Esophagus muscularis mucosa (tissue), 4 donors: ENCODE data around the gene MTUS2. TPM values are rescaled to one million over a fixed set of nuclear protein-coding genes. Genes with fewer than 3 reads are reported as not detected.

Experiments used
- DNase-seq: peaks from one replicate; pipeline ENCODE4 v3.0.0-alpha.2; 2017; ENCODE audit errors: extremely low spot score
- H3K27ac ChIP-seq, 4 donors: fragments of 200-600 bp; sonication (generic); replicated peaks in 1 of 4; 1 replicate in 3 of 4; 2 replicates in 1 of 4; pipeline ENCODE4 v1.5.1; 2016 to 2019; ENCODE audit warnings: mild to moderate bottlenecking in 1 of 4
- H3K27me3 ChIP-seq, 4 donors: fragments of 200-600 bp; sonication (generic); one replicate each; pipeline versions ENCODE4 v1.5.1 to v1.6.0; 2016 to 2019
- H3K36me3 ChIP-seq, 4 donors: fragments of 200-600 bp; sonication (generic); one replicate each; pipeline ENCODE4 v1.5.1; 2016 to 2019
- H3K4me1 ChIP-seq, 4 donors: fragments of 200-600 bp; sonication (generic); one replicate each; pipeline ENCODE4 v1.5.1; 2016 to 2019
- H3K4me3 ChIP-seq, 4 donors: fragments of 200-600 bp; sonication (generic); 1 replicate in 2 of 4; 2 replicates in 2 of 4; pipeline ENCODE4 v1.5.1; 2016 to 2019; ENCODE audit warnings: mild to moderate bottlenecking in 4 of 4, moderate library complexity in 1 of 4
- H3K9me3 ChIP-seq, 4 donors: fragments of 200-600 bp; sonication (generic); 1 replicate in 3 of 4; 2 replicates in 1 of 4; pipeline ENCODE4 v1.5.1; 2016 to 2019
- CTCF ChIP-seq, 3 experiments: fragments of 200-600 bp in 2 of 3; fragments of 450-650 bp in 1 of 3; sonication (generic) in 2 of 3; IDR thresholded peaks; one replicate each; pipeline ENCODE4 v1.5.1; 2017 to 2019; ENCODE audit warnings: antibody characterized with exemption in 3 of 3, mild to moderate bottlenecking in 2 of 3, moderate library complexity in 1 of 3
- EP300 ChIP-seq: sonication (generic); formaldehyde crosslinking; IDR thresholded peaks from one replicate; pipeline ENCODE4 v1.6.1; 2017; ENCODE audit warnings: antibody characterized with exemption
- POLR2A ChIP-seq: fragments of 450-650 bp; IDR thresholded peaks from one replicate; pipeline ENCODE4 v1.6.1; 2017; ENCODE audit warnings: antibody characterized with exemption, moderate library complexity, mild to moderate bottlenecking, low read depth
- POLR2AphosphoS5 ChIP-seq, 2 donors: sonication (generic); formaldehyde crosslinking; IDR thresholded peaks; one replicate each; pipeline ENCODE4 v1.6.1; 2017; ENCODE audit warnings: antibody characterized with exemption in 2 of 2
- WGBS: methylation state at CpG from one replicate; pipeline ENCODE4 v1.1.5; 2018; 5-methylcytosine and 5-hydroxymethylcytosine counted together
- intact Hi-C: fragments of 100-400 bp; cut with DNase I; formaldehyde crosslinking; loops from one replicate; pipeline ENCODE4 v1.15.1; 2023
- total RNA-seq, 4 donors: library from RNA; depleted of rRNA; stranded (reverse); fragments of >200 nt; gene quantifications; one replicate each; pipeline versions ENCODE4 v1.1.0 to v1.2.1, GENCODE V29; 2016

MTUS2 gene
- total RNA-seq, 4 donors from 2014 or later = 7.1 to 46.2 (median 12.8) TPM

DNA sequence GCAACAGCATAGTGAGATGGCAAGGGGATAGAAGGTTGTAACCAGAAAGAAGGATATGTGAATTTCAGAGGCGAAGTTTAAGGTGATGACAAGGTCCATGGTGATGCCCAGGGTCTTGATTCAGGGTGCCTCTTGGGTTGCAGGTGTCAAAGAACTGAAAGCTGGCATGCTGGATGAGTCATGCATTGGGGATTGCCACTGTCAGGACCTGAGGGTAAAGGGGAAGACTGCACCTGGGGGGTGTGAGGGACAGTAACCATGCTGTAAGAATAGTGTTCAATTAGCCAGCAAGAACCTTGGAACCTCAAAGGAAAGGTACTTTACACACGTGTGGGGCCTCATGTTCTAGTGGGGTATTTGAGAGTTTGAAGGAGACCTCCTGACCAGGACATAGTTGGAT lies 495.7 kb downstream of the MTUS2 start:
- TF ChIP-seq CTCF (IDR thresholded peaks at IDR 0.05) (no peak), POLR2AphosphoS5 (IDR thresholded peaks at IDR 0.05) (no peak), POLR2A (no peak), EP300 (no peak)
- H3K4me3 ChIP-seq = no peak overlapping the region
- H3K4me1 ChIP-seq = no peaks in the 10 kb centered on the region
- 76% methylated on average over 2 of the region's 2 CpGs for WGBS
- intact Hi-C loops = no loop called here
- H3K27me3 ChIP-seq = no peaks in the 10 kb centered on the region
- H3K27ac ChIP-seq = no peak overlapping the region
- H3K9me3 ChIP-seq = no peaks in the 10 kb centered on the region
- DNase-seq = no peak
- no peaks in the 10 kb centered on the region for H3K36me3 ChIP-seq

- no peaks in the 10 kb centered on the region for H3K9me3 ChIP-seq
- no peak for TF ChIP-seq POLR2AphosphoS5 (IDR thresholded peaks at IDR 0.05)
- TF ChIP-seq CTCF (IDR thresholded peaks at IDR 0.05) = no peak
- no peak for TF ChIP-seq EP300
- no peak for TF ChIP-seq POLR2A
- no peaks in the 10 kb centered on the region for H3K36me3 ChIP-seq
- no peak overlapping the region for H3K27ac ChIP-seq
- intact Hi-C loops = no loop called here
- no peaks in the 10 kb centered on the region for H3K27me3 ChIP-seq
- WGBS = 77% methylated on average over 5 of the region's 5 CpGs
- H3K4me3 ChIP-seq = no peak overlapping the region
- no peak for DNase-seq
- no peaks in the 10 kb centered on the region for H3K4me1 ChIP-seq
These were observed 497.7 kb downstream of the MTUS2 start for GRCh38 chr13:29317828-29318227.

DNA sequence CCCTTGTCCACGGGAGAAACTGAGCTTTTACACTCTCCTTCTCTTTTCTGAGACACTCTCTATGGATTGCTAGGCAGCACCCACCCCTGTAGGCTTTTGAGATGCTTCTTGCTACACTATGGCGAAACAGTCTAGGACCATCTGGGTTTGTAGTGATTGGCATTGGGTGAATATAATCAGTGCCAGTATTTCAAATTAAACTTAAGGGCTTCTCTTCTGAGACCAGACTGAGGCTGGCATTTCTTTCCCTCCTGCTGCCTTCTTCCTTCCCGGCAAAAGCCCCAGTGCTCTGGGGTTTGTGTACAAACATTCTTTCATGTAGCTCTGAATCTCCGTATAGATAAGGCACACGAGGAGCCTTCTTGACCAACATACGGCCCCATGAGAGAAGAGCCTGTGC lies 498.6 kb downstream of the MTUS2 start:
- TF ChIP-seq POLR2A (no peak), CTCF (IDR thresholded peaks at IDR 0.05) (no peak), POLR2AphosphoS5 (IDR thresholded peaks at IDR 0.05) (no peak), EP300 (no peak)
- Histone ChIP-seq H3K4me3 (no peak overlapping the region), H3K27ac (no peak overlapping the region)

GRCh38 chr13:29319451-29319850 lies 499.3 kb downstream of the MTUS2 start:
- H3K36me3 ChIP-seq = no peaks in the 10 kb centered on the region
- DNase-seq = no peak
- no peaks in the 10 kb centered on the region for H3K27me3 ChIP-seq
- H3K27ac ChIP-seq = no peak overlapping the region
- TF ChIP-seq POLR2AphosphoS5 (IDR thresholded peaks at IDR 0.05) (no peak), POLR2A (no peak), CTCF (IDR thresholded peaks at IDR 0.05) (no peak), EP300 (no peak)
- no peaks in the 10 kb centered on the region for H3K4me1 ChIP-seq
- no peaks in the 10 kb centered on the region for H3K9me3 ChIP-seq
- intact Hi-C loops = no loop called here
- WGBS = 87% methylated on average over 9 of the region's 9 CpGs
- no peak overlapping the region for H3K4me3 ChIP-seq

More for the DNA sequence above, 498.6 kb downstream of the MTUS2 start:
- H3K9me3 ChIP-seq = no peaks in the 10 kb centered on the region
- intact Hi-C loops = no loop called here
- 71% methylated on average over 6 of the region's 6 CpGs for WGBS
- H3K4me1 ChIP-seq = no peaks in the 10 kb centered on the region
- no peak for DNase-seq
- no peaks in the 10 kb centered on the region for H3K27me3 ChIP-seq
- no peaks in the 10 kb centered on the region for H3K36me3 ChIP-seq

- no peaks in the 10 kb centered on the region for H3K27me3 ChIP-seq
- TF ChIP-seq EP300 = no peak
- TF ChIP-seq POLR2AphosphoS5 (IDR thresholded peaks at IDR 0.05) = no peak
- TF ChIP-seq CTCF (IDR thresholded peaks at IDR 0.05) = no peak
- no peak for TF ChIP-seq POLR2A
- WGBS = 84% methylated on average over 7 of the region's 9 CpGs
- no peaks in the 10 kb centered on the region for H3K36me3 ChIP-seq
- H3K27ac ChIP-seq = no peak overlapping the region
- no peaks in the 10 kb centered on the region for H3K9me3 ChIP-seq
- no peaks in the 10 kb centered on the region for H3K4me1 ChIP-seq
- intact Hi-C loops = no loop called here
- no peak for DNase-seq
- H3K4me3 ChIP-seq = no peak overlapping the region
These were observed 503.8 kb downstream of the MTUS2 start for GRCh38 chr13:29323954-29324353.
